Measurements from ENCODE around the gene PLCB4.

GRCh38 chr20:9203081-9203447 is 134.2 kb downstream of the PLCB4 start:
- no peak for TF ChIP-seq SIN3A (IDR thresholded peaks at IDR 0.05; ENCODE audit: borderline replicate concordance, insufficient read depth, low read length)
- no peak for TF ChIP-seq POLR2AphosphoS5 (IDR thresholded peaks at IDR 0.05; ENCODE audit: low read depth, low read length)
- TF ChIP-seq REST (IDR thresholded peaks at IDR 0.05; ENCODE audit: insufficient read depth in 1 of 2, low read depth in 2 of 2, low read length in 2 of 2): no peak
- no peak for TF ChIP-seq TAF1 (IDR thresholded peaks at IDR 0.05; ENCODE audit: borderline replicate concordance, insufficient read depth, low read length)
- no peak for TF ChIP-seq FOXP2 (optimal IDR thresholded peaks at IDR 0.05; ENCODE audit: borderline replicate concordance, extremely low read depth, extremely low read length, insufficient read depth)

Measured in PFSK-1 (cell line).